HL-60 (cell line): ENCODE results near the gene RLN2.
"Not testable (repeated sequence)": the region's sequence is repeated elsewhere in the genome, so short reads cannot be mapped to it uniquely, and the experiment has no call there.

Experiments used
- DNase-seq, 2 experiments: peaks; one replicate each; pipeline ENCODE4 v3.0.0-alpha.2; 2010 to 2020; ENCODE audit warnings: low read depth in 1 of 2, low spot score in 1 of 2
- H3K27ac ChIP-seq: fragments of 250-450 bp; sonication (Bioruptor Pico); replicated peaks from 2 replicates; pipeline ENCODE4 v1.5.1; 2020; ENCODE audit warnings: mild to moderate bottlenecking, moderate library complexity
- H3K27me3 ChIP-seq: fragments of 250-450 bp; sonication (Bioruptor Pico); 2 replicates; pipeline ENCODE4 v1.5.1; 2021; ENCODE audit warnings: mild to moderate bottlenecking, moderate library complexity; ENCODE audit not compliant: insufficient read depth, poor library complexity, severe bottlenecking
- H3K4me3 ChIP-seq: replicated peaks from 2 replicates; pipeline ENCODE4 v1.5.1; 2011; ENCODE audit warnings: mild to moderate bottlenecking, control low read depth, low read length; ENCODE audit not compliant: insufficient read depth
- CTCF ChIP-seq: IDR thresholded peaks from one replicate; pipeline ENCODE4 v1.5.1; 2011; ENCODE audit warnings: low read length, control low read depth, inconsistent platforms; ENCODE audit not compliant: insufficient read depth
- GABPA ChIP-seq: IDR thresholded peaks from 2 replicates; pipeline ENCODE4 v1.6.1; 2012; ENCODE audit warnings: low read depth
- POLR2AphosphoS5 ChIP-seq: IDR thresholded peaks from 2 replicates; pipeline ENCODE4 v1.6.1; 2012; ENCODE audit warnings: low read depth
- REST ChIP-seq: IDR thresholded peaks from 2 replicates; pipeline ENCODE4 v1.6.1; 2012; ENCODE audit warnings: low read depth; ENCODE audit not compliant: insufficient replicate concordance
- SPI1 ChIP-seq: IDR thresholded peaks from 2 replicates; pipeline ENCODE4 v1.6.1; 2012; ENCODE audit warnings: low read depth, mild to moderate bottlenecking, borderline replicate concordance

RLN2 gene

GRCh38 chr9:5336688-5337087, 32.2 kb upstream of the RLN2 start:
- Histone ChIP-seq H3K27me3 (no peaks in the 10 kb centered on the region), H3K4me3 (no peak overlapping the region), H3K27ac (no peak overlapping the region)
- TF ChIP-seq SPI1: no peak
- no peak for TF ChIP-seq GABPA
- TF ChIP-seq REST: no peak
- TF ChIP-seq CTCF: no peak
- TF ChIP-seq POLR2AphosphoS5: no peak
- no peak for DNase-seq

- not testable (repeated sequence) for H3K27me3 ChIP-seq, DNase-seq, H3K27ac ChIP-seq, H3K4me3 ChIP-seq
These were observed 26.8 kb upstream of the RLN2 start for GRCh38 chr9:5331276-5331675.

GRCh38 chr9:5326893-5327548, 22.5 kb upstream of the RLN2 start:
- no peaks in the 10 kb centered on the region for H3K27me3 ChIP-seq
- H3K4me3 ChIP-seq: no peak overlapping the region
- no peak overlapping the region for H3K27ac ChIP-seq
- DNase-seq: no peak
- no peak for TF ChIP-seq REST
- no peak for TF ChIP-seq SPI1
- TF ChIP-seq CTCF: no peak
- no peak for TF ChIP-seq GABPA
- TF ChIP-seq POLR2AphosphoS5: no peak

GRCh38 chr9:5326187-5326586, 21.7 kb upstream of the RLN2 start:
- Histone ChIP-seq H3K27me3 (no peaks in the 10 kb centered on the region), H3K4me3 (no peak overlapping the region), H3K27ac (no peak overlapping the region)
- DNase-seq: no peak
- no peak for TF ChIP-seq SPI1
- no peak for TF ChIP-seq POLR2AphosphoS5
- no peak for TF ChIP-seq GABPA
- TF ChIP-seq REST: no peak
- no peak for TF ChIP-seq CTCF
